ENCODE data around the gene AVP.

Gene AVP

GRCh38 chr20:3040086-3040485 lies 44.4 kb downstream of the AVP start:
- in situ Hi-C loops (cut with MboI; ENCODE audit: low sequenced_read_pairs, unreplicated experiment), result no loop called here
- TF ChIP-seq, protein P1, sequence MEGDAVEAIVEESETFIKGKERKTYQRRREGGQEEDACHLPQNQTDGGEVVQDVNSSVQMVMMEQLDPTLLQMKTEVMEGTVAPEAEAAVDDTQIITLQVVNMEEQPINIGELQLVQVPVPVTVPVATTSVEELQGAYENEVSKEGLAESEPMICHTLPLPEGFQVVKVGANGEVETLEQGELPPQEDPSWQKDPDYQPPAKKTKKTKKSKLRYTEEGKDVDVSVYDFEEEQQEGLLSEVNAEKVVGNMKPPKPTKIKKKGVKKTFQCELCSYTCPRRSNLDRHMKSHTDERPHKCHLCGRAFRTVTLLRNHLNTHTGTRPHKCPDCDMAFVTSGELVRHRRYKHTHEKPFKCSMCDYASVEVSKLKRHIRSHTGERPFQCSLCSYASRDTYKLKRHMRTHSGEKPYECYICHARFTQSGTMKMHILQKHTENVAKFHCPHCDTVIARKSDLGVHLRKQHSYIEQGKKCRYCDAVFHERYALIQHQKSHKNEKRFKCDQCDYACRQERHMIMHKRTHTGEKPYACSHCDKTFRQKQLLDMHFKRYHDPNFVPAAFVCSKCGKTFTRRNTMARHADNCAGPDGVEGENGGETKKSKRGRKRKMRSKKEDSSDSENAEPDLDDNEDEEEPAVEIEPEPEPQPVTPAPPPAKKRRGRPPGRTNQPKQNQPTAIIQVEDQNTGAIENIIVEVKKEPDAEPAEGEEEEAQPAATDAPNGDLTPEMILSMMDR (IDR thresholded peaks at IDR 0.05; ENCODE audit: borderline replicate concordance, control extremely low read depth, extremely low read depth, insufficient read depth, missing control alignments), result no peak
- no peak for DNase-seq (ENCODE audit: low spot score)

DNA sequence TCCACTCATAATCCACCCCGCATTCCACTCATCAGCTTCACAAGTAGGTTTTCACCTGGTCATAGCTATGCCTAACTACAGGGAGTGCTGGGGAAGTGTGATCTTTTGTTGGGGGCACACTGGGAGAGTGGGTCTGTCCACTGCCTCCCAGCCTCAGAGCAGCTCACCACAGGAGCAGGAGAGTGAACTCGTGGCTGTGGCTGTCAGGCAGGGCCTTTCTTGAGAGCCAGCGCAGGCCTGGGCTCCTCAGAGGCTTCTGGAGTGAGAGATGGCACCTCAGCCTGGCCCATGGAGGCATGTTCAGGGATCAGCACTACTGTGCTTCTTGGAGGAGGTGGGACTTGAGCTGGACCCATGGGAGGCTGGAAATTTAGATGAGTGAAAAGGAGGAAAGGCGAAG lies 45.1 kb downstream of the AVP start:
- DNase-seq (ENCODE audit: low spot score), result no peak
- in situ Hi-C loops (cut with MboI; ENCODE audit: low sequenced_read_pairs, unreplicated experiment), result no loop called here
- TF ChIP-seq, protein P1 (IDR thresholded peaks at IDR 0.05; ENCODE audit: borderline replicate concordance, control extremely low read depth, extremely low read depth, insufficient read depth, missing control alignments), result no peak

GRCh38 chr20:3038454-3038853 lies 46.1 kb downstream of the AVP start:
- TF ChIP-seq, protein P1 (IDR thresholded peaks at IDR 0.05; ENCODE audit: borderline replicate concordance, control extremely low read depth, extremely low read depth, insufficient read depth, missing control alignments), result no peak
- DNase-seq (ENCODE audit: low spot score), result no peak
- in situ Hi-C loops (cut with MboI; ENCODE audit: low sequenced_read_pairs, unreplicated experiment), result no loop called here

- DNase-seq (ENCODE audit: low spot score), result no peak
- TF ChIP-seq, protein P1 (IDR thresholded peaks at IDR 0.05; ENCODE audit: borderline replicate concordance, control extremely low read depth, extremely low read depth, insufficient read depth, missing control alignments), result no peak
- in situ Hi-C loops (cut with MboI; ENCODE audit: low sequenced_read_pairs, unreplicated experiment), result no loop called here
Observed at GRCh38 chr20:3037654-3038053, 46.9 kb downstream of the AVP start.

- no peak for DNase-seq (ENCODE audit: low spot score)
- TF ChIP-seq, protein P1 (IDR thresholded peaks at IDR 0.05; ENCODE audit: borderline replicate concordance, control extremely low read depth, extremely low read depth, insufficient read depth, missing control alignments), result no peak
- in situ Hi-C loops (cut with MboI; ENCODE audit: low sequenced_read_pairs, unreplicated experiment), result no loop called here
Observed at GRCh38 chr20:3032624-3033023, 51.9 kb downstream of the AVP start.
